T-helper 17 cell (primary cell): ENCODE results near the gene USP25. TPM values are rescaled to one million over a fixed set of nuclear protein-coding genes. Genes with fewer than 3 reads are reported as not detected.

Experiments used
- ATAC-seq: fragments of 150-1000 bp; cut with Tn5 transposase; 2 replicates; pipeline ENCODE4 v1.10.0; 2021; ENCODE audit warnings: mild to moderate bottlenecking, moderate library complexity
- DNase-seq, 3 donors: peaks; one replicate each; pipeline versions ENCODE4 v3.0.0 to v3.0.0-alpha.2; 2020 to 2021
- H3K9me3 ChIP-seq: one replicate; pipeline ENCODE4 v1.7.0; 2013; ENCODE audit warnings: low read length, mild to moderate bottlenecking; ENCODE audit not compliant: control insufficient read depth, poor library complexity, severe bottlenecking
- H3K27ac Mint-ChIP-seq: one replicate; pipeline ENCODE4 v1.8.0; 2022; ENCODE audit warnings: mild to moderate bottlenecking, moderate library complexity, mixed read lengths
- H3K27me3 Mint-ChIP-seq: one replicate; pipeline ENCODE4 v1.8.0; 2022; ENCODE audit warnings: mixed read lengths
- H3K36me3 Mint-ChIP-seq: one replicate; pipeline ENCODE4 v1.8.0; 2022; ENCODE audit warnings: low read depth, mixed read lengths
- H3K4me1 Mint-ChIP-seq: one replicate; pipeline ENCODE4 v1.8.0; 2022; ENCODE audit warnings: mild to moderate bottlenecking, mixed read lengths
- H3K4me3 Mint-ChIP-seq: one replicate; pipeline ENCODE4 v1.8.0; 2022; ENCODE audit warnings: mild to moderate bottlenecking, moderate library complexity, mixed read lengths
- total RNA-seq, 4 donors: library from RNA in 2 of 4; stranded (reverse) in 2 of 4; gene quantifications; one replicate each; pipeline ENCODE4 v1.2.3 and lab custom pipeline; 2022 to 2026

The USP25 gene
- total RNA-seq, 2 donors from 2014 or later, result 52.0 to 66.7 TPM

DNA sequence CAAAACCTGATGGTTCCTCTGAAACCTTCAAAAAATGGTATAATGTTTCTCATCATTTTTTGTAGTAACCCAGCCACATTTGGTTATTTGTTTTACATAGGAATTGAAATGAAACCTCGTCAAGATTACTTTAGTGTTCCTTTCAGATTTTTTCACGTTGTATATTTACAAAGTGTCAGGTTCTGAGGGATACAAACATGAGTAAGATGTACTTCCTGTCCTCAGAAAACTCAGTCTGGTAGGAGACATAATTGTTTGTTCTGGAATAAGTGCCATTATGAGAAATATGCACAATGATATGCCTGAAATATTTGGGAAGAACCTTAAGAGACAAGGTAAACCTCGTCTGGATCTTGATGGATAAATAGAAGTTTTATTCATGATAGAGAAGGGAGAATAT lies 145.5 kb downstream of the USP25 start:
- ATAC-seq, result no peak
- H3K27ac Mint-ChIP-seq, result no peak overlapping the region

GRCh38 chr21:15893902-15894301 lies 164.1 kb downstream of the USP25 start:
- no peaks in the 10 kb centered on the region for H3K36me3 Mint-ChIP-seq
- DNase-seq, result no peak
- ATAC-seq, result no peak
- no peaks in the 10 kb centered on the region for H3K9me3 ChIP-seq
- no peak overlapping the region for H3K4me3 Mint-ChIP-seq
- H3K27ac Mint-ChIP-seq, result no peak overlapping the region
- H3K27me3 Mint-ChIP-seq, result no peaks in the 10 kb centered on the region
- no peaks in the 10 kb centered on the region for H3K4me1 Mint-ChIP-seq

More for the DNA sequence above, 145.5 kb downstream of the USP25 start:
- no peak overlapping the region for H3K4me3 Mint-ChIP-seq
- DNase-seq, result no peak
- peaks cover 6% of the 10 kb centered on the region for H3K36me3 Mint-ChIP-seq
- no peaks in the 10 kb centered on the region for H3K4me1 Mint-ChIP-seq
- H3K9me3 ChIP-seq, result no peaks in the 10 kb centered on the region
- no peaks in the 10 kb centered on the region for H3K27me3 Mint-ChIP-seq

DNA sequence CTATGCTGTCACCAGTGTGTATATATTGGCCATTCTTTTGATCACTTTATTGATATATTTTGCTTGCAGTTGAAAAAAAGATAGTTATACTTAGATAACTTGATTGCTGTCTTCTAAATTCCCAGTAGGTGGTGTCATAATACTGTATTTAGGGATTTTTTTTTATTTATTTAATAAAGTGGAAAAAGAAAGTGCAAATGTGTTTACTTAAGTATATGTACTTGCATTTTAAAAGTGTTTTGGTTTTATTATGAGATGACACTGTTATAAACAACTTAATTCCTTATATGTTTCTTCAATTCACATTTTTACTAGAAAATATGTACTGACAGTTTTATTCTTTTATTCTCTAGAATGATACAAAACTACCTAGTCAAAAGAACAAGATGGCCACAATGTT lies 164.8 kb downstream of the USP25 start:
- H3K36me3 Mint-ChIP-seq, result no peaks in the 10 kb centered on the region
- H3K9me3 ChIP-seq, result no peaks in the 10 kb centered on the region
- no peak overlapping the region for H3K27ac Mint-ChIP-seq
- H3K4me3 Mint-ChIP-seq, result no peak overlapping the region
- DNase-seq, result no peak
- ATAC-seq, result no peak
- no peaks in the 10 kb centered on the region for H3K4me1 Mint-ChIP-seq
- no peaks in the 10 kb centered on the region for H3K27me3 Mint-ChIP-seq

DNA sequence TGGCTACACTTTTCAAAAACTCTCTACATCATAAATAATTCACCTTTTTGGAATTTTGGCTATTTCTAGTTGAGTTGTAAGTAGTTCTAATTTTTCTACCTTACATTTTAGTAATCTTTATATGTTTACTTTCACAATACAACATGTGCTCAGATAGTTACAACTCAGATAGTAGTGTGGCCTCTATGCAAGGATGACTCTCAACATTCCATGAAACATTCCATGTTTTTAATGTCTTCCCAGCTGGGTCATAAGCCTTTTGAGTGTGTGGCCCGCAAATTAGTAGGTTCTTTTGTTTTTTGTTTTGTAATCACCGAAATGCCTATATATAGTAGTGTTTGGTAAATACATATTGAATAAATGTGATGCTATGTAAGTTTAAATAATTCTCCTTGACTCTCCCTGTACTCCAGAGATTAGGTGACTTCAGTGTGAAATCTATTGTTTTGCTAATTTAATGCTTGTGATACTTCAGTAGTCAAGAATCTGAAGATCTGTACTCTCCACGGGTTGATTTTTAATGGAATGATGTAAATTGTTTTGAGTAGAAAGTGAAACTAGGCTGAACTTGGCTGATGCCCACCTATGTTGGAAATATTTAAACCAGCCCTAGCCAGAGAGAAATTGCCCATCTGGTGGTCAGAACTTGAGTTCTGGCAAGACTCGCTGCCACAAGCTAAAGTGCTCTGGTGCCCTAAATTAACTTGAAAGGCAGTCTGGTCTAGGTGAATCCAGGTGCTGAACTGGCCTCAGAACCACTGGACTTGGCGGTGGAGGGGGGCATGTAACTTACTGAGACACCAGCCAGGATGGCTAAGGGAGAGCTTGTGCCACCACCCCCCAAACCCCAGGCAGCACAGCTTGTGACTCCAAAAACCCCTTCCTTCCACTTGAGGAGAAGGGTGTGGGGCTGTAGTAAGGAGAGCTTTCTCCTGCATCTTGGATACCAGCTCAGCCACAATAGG lies 165.6 kb downstream of the USP25 start:
- Mint-ChIP-seq H3K4me3 (no peak overlapping the region), H3K27ac (no peak overlapping the region), H3K27me3 (no peaks in the 10 kb centered on the region), H3K36me3 (no peaks in the 10 kb centered on the region), H3K4me1 (no peaks in the 10 kb centered on the region)
- ATAC-seq (no peak), DNase-seq (no peak)
- H3K9me3 ChIP-seq, result peaks cover 2% of the 10 kb centered on the region

DNA sequence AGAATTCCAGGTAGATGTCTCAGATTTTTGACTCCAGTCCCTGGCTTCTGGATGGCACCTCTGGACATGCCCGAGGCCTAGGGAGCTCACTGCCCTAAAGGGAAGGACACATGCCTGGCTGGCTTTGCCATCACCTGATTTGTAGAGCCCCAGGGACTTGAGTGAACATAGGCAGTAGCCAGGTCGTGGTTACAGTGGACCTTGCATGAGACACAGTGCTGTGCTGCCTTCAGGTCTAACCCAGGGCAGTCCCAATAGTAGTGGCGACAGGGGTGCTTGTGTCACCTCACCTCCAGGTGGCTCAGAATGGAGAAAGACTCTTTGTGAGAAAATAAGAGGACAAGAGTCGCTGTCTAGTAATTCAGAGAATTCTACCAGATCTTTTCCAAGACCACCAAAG lies 166.7 kb downstream of the USP25 start:
- H3K9me3 ChIP-seq, result peaks cover 5% of the 10 kb centered on the region
- DNase-seq, result no peak
- no peak overlapping the region for H3K27ac Mint-ChIP-seq
- no peak overlapping the region for H3K4me3 Mint-ChIP-seq
- H3K36me3 Mint-ChIP-seq, result no peaks in the 10 kb centered on the region
- ATAC-seq, result no peak
- no peaks in the 10 kb centered on the region for H3K27me3 Mint-ChIP-seq
- no peaks in the 10 kb centered on the region for H3K4me1 Mint-ChIP-seq

DNA sequence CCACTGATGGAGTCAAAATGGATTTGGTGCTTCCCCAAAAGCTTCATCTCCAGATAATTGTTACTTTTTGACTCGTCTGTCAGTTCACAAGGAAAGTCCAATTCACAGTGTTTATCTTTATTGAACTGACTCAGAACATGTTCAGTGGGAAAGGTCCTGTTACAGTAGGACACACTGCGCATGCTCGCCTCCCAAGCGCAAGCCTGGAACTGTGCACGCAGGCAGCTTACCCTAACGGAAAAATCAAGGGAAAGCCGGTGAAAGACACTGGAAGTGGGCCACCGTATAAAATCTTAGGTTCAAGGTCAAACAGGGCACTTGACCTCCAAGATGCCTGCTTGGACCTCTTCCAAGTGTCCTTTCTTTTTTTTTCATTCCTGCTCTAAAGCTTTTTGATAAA lies 174.6 kb downstream of the USP25 start:
- no peaks in the 10 kb centered on the region for H3K4me1 Mint-ChIP-seq
- no peak overlapping the region for H3K27ac Mint-ChIP-seq
- no peak overlapping the region for H3K4me3 Mint-ChIP-seq
- H3K36me3 Mint-ChIP-seq, result no peaks in the 10 kb centered on the region
- no peak for ATAC-seq
- H3K9me3 ChIP-seq, result peaks cover 8% of the 10 kb centered on the region
- H3K27me3 Mint-ChIP-seq, result no peaks in the 10 kb centered on the region
- DNase-seq, result no peak

GRCh38 chr21:15908187-15908586 lies 178.4 kb downstream of the USP25 start:
- DNase-seq (no peak), ATAC-seq (no peak)
- Mint-ChIP-seq H3K4me1 (no peaks in the 10 kb centered on the region), H3K36me3 (no peaks in the 10 kb centered on the region), H3K27ac (no peak overlapping the region), H3K4me3 (no peak overlapping the region), H3K27me3 (no peaks in the 10 kb centered on the region)
- no peaks in the 10 kb centered on the region for H3K9me3 ChIP-seq

DNA sequence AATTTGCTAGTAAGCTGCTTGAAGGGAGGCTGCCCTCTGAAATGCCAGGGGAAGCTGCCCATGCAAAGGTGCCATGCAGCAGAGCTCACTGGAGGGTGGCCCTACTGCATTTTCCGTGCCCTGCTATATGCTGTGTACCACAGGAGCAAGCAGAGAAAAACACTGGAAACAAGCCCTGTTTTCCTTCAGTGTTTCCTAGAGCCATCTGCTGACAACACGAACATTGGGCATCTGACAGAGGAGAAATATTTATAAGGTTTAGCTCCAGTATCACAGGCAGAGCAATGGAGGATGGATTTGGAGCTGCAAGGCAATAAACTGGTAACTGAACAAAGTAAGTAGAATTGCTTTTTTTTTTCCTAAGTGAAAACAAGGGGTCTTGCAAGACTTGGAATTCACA lies 198.4 kb downstream of the USP25 start:
- DNase-seq (no peak), ATAC-seq (no peak)
- no peak overlapping the region for H3K27ac Mint-ChIP-seq

DNA sequence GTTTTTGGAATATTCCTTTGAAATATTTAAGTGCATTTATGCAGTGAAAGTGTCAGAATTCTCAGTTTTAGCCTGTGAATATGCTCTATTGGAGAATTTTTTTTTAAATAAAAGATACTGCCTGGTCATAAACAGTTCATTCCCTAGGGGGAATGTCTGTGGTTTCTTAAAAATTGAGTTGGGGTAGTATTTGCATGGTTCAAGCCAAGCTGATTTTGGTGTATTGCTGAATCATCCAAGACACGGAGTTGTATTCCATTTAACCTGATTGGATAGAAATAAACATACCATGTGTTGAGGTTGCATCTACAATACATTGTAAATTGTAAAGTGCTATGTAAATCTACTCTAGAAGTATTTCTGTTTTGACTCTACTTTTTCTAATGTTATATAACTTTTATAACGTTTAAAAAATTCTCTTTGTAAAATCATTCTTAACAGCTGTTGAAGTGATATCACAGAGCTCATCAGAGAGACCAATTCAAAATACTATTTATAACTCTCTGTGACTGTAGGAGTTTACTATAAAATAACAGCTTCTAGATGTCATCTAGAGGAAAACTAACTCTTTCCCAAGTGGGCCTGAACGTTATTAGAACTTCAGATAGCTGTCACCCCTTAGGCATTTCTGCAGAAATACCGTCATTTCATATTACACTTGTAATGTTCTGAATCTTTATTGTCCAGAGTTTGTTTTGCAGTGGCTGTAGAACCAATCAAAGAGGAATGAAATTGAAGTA lies 199.1 kb downstream of the USP25 start:
- H3K27ac Mint-ChIP-seq, result no peak overlapping the region
- peaks cover 5% of the 10 kb centered on the region for H3K27me3 Mint-ChIP-seq
- DNase-seq (no peak), ATAC-seq (no peak)
- H3K36me3 Mint-ChIP-seq, result no peaks in the 10 kb centered on the region
- no peaks in the 10 kb centered on the region for H3K4me1 Mint-ChIP-seq
- H3K4me3 Mint-ChIP-seq, result no peak overlapping the region
- H3K9me3 ChIP-seq, result no peaks in the 10 kb centered on the region

More for the DNA sequence above, 198.4 kb downstream of the USP25 start:
- no peak overlapping the region for H3K4me3 Mint-ChIP-seq
- no peaks in the 10 kb centered on the region for H3K4me1 Mint-ChIP-seq
- no peaks in the 10 kb centered on the region for H3K36me3 Mint-ChIP-seq
- H3K9me3 ChIP-seq, result no peaks in the 10 kb centered on the region
- peaks cover 5% of the 10 kb centered on the region for H3K27me3 Mint-ChIP-seq

DNA sequence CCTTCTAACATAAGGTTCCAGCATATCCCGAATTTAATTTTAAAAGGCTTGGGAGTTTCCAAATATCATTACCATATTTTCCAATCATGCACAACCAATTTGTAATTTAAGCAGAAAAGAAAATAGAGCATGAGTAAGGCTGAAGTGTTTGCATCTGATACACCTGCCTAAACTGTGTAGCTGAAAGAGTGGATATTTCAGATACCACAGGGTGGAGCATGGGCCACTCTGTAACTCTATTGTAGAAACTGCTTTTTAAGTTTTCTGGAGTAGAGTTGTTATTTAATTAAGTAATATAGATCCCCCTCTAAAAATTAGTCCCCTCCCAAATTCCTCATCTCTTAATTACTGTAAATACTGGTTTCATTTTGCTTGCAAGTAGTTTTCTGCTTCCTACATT lies 199.8 kb downstream of the USP25 start:
- Mint-ChIP-seq H3K27me3 (peaks cover 8% of the 10 kb centered on the region), H3K27ac (no peak overlapping the region), H3K4me1 (no peaks in the 10 kb centered on the region), H3K4me3 (no peak overlapping the region), H3K36me3 (no peaks in the 10 kb centered on the region)
- no peaks in the 10 kb centered on the region for H3K9me3 ChIP-seq
- no peak for ATAC-seq
- no peak for DNase-seq
